OCI-M2 (cell line): Measurements from ENCODE around the gene EPHA5.

Source experiments
- DNase-seq: peaks from one replicate; lab custom pipeline; 2025; ENCODE audit not compliant: unreplicated experiment; lab: John Stamatoyannopoulos, UW

EPHA5 gene

DNA sequence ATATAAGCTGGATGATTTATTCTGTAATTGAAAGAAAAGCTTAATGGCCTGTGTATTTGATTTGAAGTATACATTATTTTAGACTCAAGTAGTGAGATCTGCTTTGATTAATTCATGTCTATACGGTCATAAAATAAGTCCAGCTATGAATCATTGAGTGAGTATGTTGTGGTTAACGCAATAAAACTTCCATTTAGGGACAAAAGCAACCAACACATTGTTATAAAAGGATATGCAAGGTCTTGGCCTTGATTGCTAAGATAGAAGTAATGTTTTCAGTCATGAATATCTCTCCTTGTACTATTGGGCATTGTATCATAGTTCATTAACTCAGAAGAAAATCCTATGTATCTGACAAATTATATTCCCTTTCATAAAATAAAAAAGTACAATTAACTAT is 162.1 kb downstream of the EPHA5 start:
- no peak for DNase-seq

DNA sequence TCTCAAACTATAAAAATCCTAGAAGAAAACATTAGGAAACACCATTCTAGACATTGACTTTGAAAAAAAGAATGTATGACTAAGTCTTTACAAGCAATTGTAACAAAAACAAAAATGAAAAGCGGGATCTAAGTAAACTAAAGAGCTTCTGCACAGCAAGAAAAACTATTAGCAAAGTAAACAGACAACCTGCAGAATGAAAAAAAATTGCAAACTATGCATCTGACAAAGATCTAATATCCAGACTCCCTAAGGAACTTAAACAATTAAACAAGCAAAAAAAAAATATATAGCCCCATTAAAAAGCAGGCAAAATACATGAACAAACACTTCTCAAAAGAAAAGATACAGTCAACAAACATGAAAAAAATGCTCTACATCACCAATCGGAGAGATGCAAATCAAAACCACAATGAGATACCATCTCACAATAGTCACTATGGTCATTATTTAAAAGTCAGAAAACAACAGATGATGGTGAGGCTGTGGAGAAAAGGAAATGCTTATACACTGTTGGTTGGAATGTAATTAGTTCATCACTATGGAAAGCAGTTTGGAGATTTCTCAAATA is 168.1 kb downstream of the EPHA5 start:
- DNase-seq = no peak

DNA sequence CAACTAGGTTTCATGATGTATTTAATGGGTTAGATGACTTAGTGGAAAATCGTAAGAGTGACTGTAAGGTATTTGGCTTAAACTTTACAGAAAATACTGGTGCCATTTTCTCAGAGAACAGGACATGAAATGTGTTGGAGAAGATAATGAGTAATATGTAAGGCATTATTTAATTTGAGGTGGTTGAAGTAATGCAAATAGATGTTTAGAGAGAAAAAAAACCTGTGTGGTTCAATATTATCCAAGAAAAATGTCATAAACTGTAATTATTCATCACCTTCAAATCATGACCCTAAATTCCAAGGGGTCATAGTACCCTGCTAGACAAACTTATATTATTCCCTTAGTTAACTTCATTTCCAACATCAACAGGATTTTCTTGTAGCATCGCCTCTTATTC is 171.7 kb downstream of the EPHA5 start:
- no peak for DNase-seq

DNA sequence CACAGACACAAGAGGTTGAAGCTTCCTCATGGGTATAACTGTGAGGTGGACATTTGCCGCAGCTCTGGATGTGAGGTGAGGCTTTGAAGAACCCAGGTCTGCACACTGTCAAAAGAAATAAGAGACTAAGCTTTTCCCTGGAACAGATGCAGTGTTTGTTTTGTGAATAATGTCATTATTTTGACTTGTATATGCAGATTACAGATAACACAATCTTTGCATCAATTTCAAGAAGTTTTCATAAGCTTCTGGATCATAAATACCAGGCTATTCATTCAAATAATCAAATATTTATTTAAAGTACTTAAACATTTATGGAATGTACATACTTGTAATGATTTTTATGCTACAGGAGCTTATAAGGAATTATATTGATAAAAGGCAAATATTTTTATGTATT is 174.8 kb downstream of the EPHA5 start:
- DNase-seq = no peak

DNA sequence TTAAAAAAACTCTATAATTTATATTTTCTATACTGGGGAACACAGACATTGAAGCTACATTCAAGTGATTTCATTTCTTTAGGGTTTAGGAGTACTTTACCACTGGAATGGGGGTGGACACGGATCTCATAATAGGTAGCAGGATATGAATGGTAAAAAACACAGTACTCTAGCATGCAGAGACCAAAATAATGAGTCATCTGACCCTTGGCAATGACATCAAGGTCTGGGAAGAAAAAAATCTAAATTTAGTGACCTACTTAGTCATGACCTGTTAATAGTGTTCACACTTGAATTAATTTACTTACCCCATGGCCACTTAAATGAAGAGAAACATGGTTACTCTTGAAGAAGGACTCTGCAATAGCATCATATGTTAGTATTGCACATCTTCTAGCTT is 187.9 kb downstream of the EPHA5 start:
- no peak for DNase-seq

DNA sequence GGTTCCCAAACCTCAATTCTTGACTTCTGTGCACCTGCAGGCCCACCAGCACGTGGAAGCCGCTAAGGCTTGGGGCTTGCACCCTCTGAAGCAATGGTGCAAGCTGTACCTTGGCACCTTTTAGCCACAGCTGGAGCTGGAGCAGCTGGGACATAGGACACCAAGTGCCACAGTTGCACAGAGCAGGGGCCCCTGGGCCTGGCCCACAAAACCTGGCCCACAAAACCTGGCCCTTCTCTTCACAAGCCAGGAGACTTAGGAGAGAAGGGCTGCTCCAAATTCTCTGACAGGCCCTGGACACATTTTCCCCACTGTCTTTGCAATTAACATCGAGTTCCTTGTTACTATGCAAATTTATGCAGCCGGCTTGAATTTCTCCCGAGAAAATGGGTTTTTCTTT is 197.8 kb downstream of the EPHA5 start:
- DNase-seq = no peak

DNA sequence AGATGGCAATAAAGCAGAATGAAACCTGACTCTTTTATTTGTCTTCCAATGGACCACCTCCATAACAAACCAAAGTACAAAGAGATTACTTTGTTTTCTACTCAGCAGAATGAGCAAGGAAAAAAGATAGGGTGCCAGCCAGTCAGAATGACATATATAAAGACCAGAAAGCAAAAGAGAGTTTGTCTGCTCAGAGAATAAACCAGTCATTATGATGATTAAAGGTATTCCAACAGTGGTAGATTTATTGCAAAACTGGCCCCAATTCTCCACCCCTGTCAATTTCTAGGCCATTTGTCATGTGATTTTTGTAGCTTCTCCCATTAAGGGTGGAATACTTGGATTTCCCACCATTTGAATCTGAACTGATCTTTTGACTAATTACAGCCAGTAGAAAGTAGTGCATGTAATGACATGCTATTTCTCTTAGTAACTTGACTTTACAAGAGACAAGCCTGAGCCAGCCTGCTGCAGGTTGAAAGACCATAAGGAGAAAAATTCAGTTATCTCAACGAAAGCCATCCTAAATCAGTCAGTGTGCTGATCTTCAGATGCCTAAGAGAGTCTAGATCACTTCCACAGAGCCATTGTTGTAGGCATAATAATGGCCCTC is 203.1 kb downstream of the EPHA5 start:
- no peak for DNase-seq

DNA sequence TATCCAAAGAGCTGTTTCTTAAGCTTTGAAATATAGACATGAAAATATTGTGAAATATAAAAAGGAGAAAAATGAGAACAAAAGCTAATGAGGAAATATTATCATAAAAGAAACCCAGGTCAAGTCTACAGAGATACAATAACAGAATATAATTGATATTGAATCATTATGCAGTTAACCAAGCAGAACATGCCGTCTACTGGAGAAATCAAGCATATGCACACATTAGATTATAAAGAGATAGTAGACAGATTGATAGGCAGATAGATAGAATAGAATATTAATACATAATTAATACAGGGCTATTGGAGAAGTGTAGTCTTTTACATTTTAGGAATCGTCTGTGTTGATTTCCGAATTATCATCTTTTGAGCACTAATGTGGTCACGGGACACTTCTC is 208.5 kb downstream of the EPHA5 start:
- no peak for DNase-seq

GRCh38 chr4:65457011-65457410 is 213.3 kb downstream of the EPHA5 start:
- no peak for DNase-seq

GRCh38 chr4:65456579-65456978 is 213.7 kb downstream of the EPHA5 start:
- no peak for DNase-seq

- DNase-seq = no peak
Measured at GRCh38 chr4:65453398-65453797, 216.9 kb downstream of the EPHA5 start.

DNA sequence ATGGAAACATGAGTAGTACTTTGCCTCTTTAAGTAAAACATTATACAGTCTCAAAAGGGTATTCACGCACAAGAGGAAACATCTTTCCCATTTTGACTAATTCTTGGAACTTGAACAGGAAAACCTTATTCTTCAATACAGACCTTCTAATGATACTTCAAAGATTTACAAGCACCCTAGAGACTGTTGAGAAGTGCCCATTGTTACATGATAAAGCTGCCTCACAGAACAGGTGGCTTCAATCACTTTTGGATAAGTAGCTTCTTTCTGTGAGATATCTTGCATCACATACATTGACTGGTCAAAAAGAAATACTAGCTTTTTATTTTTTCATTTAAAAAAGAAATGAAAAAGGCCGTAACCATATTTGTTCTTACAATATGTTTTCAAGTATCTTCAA is 219.4 kb downstream of the EPHA5 start:
- DNase-seq = no peak

GRCh38 chr4:65437102-65437501 is 233.2 kb downstream of the EPHA5 start:
- DNase-seq = no peak

- no peak for DNase-seq
Measured at GRCh38 chr4:65422109-65422508, 248.2 kb downstream of the EPHA5 start.

GRCh38 chr4:65420036-65420435 is 250.3 kb downstream of the EPHA5 start:
- no peak for DNase-seq

DNA sequence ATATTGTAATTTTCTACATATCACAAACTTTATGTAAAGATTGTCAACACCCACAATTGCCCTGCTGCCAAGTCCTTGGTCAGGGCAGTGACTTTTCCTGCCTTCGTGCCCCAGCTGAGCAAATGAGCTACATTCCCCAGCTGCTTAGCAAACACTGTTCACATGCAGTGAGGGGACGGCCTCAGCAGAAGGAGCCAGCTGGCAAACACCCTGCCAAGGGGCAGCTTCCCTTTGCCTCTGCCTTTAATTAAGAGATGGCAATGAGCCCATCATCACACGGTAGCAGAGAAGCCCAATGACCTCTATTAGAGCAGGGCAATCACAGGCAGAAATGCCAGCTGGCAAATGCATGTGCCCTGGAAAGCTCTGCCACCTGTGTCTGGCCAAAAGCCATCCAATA is 253.4 kb downstream of the EPHA5 start:
- no peak for DNase-seq

DNA sequence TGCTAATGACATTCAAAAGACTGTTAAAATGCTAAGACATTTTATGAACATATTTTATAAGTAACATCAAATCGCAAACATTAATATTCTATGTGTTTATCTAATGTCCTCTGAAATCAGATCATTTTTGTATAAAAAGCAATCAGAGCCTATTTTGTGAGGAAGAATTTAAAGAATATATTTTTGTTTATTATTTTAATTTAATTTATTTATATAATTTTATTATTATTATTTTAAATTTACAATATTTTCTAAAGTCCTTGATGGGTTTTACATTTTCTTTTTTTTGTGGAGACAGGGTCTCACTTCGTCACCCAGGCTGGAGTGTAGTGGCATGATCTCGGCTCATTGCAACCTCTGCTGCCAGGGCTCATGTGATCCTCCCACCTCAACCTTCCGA is 262.8 kb downstream of the EPHA5 start:
- no peak for DNase-seq

- DNase-seq = no peak
Measured at GRCh38 chr4:65401083-65401482, 269.2 kb downstream of the EPHA5 start.

DNA sequence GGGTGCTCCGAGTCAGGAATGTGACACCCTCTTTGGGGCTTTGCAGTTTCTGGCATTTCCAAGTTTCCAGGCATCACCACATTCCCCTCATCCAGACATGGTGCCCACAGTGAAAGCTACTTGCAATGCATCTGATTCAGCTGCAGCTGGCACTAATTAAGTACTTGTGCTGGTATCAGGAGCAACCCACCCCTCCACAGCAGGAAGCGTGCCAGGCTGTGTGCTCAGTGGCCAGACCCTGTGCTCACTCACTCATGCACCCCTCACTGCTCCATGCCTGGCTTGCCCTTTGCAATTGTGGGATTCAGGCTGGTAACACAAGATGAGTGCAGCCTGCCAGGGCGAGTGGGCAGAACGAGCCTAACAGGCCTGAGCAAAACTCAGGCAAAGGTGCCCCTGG is 271.2 kb downstream of the EPHA5 start:
- no peak for DNase-seq

DNA sequence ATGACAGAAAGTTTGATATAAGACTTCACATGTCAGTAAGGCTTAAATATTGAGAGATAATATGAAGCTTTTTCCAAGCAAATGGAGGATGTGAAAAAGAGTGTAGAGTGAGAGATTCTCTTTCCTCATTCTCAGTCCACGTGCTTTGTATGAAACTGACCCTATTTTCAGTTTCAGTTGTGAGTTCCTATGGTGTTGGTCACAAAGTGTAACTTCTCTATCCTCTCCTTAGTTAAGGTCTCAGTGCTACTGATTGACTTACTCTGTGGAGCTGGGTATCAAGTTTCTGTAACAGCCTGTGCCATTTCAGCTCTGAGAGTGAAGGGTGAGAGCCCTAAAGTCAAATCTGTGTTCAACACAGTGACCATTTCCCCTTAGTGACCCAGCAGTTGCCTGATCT is 277.2 kb downstream of the EPHA5 start:
- no peak for DNase-seq

GRCh38 chr4:65392488-65392887 is 277.8 kb downstream of the EPHA5 start:
- no peak for DNase-seq

DNA sequence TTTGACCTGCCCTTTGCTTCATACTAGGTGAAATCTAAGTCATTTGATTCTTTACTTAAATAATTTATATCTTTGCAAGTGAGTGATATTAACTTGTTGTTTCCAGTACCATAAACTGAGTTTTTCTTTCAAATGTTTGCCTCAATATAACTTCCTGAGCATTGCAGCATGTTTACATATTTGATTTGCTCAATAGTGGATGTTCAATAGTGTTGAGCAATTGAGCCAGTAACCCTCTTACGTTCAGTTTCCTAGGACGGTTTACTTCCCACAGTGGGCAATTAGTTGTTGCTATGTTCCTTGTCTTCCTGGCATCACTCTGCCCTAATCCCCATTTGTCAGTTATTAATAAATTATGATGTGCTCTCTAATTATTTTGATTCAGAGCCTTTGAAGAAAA is 278.5 kb downstream of the EPHA5 start:
- DNase-seq = no peak

GRCh38 chr4:65391382-65391781 is 278.9 kb downstream of the EPHA5 start:
- DNase-seq = no peak
